ENCODE results near the gene ING5. TPM values are rescaled to one million over a fixed set of nuclear protein-coding genes. Genes with fewer than 3 reads are reported as not detected.

The ING5 gene
- total RNA-seq, 2 experiments from 2014 or later, result 51.2 to 51.3 TPM

DNA sequence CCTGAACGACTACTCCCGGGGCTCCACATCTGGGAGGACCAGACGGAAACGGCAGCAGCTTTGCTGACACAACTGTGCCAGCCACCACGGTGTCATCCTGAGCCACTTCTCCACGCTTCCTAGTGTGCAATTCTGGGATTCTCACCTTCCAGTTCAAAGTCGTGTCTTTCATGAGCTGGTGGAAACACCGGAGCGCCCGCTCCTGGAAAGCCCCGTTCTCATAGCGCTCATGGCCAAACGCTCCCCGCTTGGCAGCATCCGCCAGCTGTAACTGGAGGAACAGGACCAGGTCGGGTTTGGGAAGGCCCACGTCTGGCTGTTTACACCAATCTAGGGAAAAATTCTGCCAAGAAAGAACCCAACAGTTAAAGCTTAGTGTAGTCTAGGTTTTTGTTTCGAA is 23.5 kb upstream of the ING5 start:
- Mint-ChIP-seq H3K4me1 (ENCODE audit: low read depth) (peaks cover 5% of the 10 kb centered on the region), H3K9me3 (no peaks in the 10 kb centered on the region), H3K27me3 (no peaks in the 10 kb centered on the region), H3K36me3 (ENCODE audit: low read depth) (peaks cover 56% of the 10 kb centered on the region), H3K4me3 (no peak overlapping the region), H3K27ac (no peak overlapping the region)
- POLR2A ChIA-PET, result no interaction called here
- ATAC-seq (ENCODE audit: poor library complexity) (no peak), DNase-seq (no peak)
- H3K27ac ChIP-seq (ENCODE audit: low read depth in 1 of 2, low read length in 2 of 2), result no peak overlapping the region
- intact Hi-C loops (cut with DNase I, micrococcal nuclease), result no loop called here
- H3K9me3 ChIP-seq (ENCODE audit: control insufficient read depth in 1 of 2, insufficient read depth in 1 of 2, low read length in 2 of 2), result no peaks in the 10 kb centered on the region
- H3K4me3 ChIP-seq (ENCODE audit: low read length), result no peak overlapping the region
- TF ChIP-seq, protein P1, sequence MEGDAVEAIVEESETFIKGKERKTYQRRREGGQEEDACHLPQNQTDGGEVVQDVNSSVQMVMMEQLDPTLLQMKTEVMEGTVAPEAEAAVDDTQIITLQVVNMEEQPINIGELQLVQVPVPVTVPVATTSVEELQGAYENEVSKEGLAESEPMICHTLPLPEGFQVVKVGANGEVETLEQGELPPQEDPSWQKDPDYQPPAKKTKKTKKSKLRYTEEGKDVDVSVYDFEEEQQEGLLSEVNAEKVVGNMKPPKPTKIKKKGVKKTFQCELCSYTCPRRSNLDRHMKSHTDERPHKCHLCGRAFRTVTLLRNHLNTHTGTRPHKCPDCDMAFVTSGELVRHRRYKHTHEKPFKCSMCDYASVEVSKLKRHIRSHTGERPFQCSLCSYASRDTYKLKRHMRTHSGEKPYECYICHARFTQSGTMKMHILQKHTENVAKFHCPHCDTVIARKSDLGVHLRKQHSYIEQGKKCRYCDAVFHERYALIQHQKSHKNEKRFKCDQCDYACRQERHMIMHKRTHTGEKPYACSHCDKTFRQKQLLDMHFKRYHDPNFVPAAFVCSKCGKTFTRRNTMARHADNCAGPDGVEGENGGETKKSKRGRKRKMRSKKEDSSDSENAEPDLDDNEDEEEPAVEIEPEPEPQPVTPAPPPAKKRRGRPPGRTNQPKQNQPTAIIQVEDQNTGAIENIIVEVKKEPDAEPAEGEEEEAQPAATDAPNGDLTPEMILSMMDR (IDR thresholded peaks at IDR 0.05), result no peak
- H3K27me3 ChIP-seq (ENCODE audit: control insufficient read depth in 1 of 2, insufficient read depth in 2 of 2, low read length in 2 of 2), result no peaks in the 10 kb centered on the region
- CTCF ChIA-PET, result no interaction called here
- no peaks in the 10 kb centered on the region for H3K4me1 ChIP-seq (ENCODE audit: insufficient read depth, low read length)
- H3K36me3 ChIP-seq (ENCODE audit: insufficient read depth, low read length), result peaks cover 43% of the 10 kb centered on the region

DNA sequence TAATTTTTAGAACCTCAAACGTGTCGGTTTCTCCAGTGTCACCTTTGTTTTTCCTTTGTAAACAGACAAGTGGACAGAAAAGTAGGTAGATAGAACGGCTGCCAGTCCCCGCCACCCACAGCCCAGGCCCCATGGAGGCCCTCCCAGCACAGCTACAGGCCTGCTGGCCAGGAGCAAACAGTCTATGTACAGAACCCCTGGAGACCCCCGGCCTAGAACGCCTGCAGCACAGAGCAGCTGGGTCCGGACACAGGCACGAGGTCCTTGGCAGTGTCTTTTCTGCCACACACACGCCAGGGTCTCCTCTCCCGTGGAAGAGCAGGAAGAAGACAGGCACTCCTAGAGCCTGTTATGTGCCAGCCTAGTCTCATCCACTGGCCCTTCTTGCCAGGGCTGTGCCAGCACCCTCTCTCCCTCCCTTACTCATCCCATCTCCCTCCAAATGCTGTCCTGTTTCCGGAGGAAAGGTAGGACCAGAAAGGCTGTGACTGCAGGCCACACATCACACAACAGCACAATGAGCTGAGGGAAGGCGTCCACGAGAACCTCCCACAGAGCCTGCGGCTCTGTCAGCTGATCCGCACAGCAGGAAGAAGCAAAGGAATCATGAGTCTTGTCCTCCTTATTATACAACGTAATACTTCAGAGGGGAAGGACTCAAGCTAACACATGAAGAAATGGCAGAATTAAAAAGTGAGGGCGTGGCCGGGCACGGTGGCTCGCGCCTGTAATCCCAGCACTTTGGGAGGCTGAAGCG is 22.9 kb upstream of the ING5 start:
- Histone ChIP-seq H3K9me3 (ENCODE audit: control insufficient read depth in 1 of 2, insufficient read depth in 1 of 2, low read length in 2 of 2) (no peaks in the 10 kb centered on the region), H3K27me3 (ENCODE audit: control insufficient read depth in 1 of 2, insufficient read depth in 2 of 2, low read length in 2 of 2) (no peaks in the 10 kb centered on the region), H3K36me3 (ENCODE audit: insufficient read depth, low read length) (peaks cover 43% of the 10 kb centered on the region), H3K4me3 (ENCODE audit: low read length) (no peak overlapping the region), H3K27ac (ENCODE audit: low read depth in 1 of 2, low read length in 2 of 2) (no peak overlapping the region), H3K4me1 (ENCODE audit: insufficient read depth, low read length) (no peaks in the 10 kb centered on the region)
- H3K4me3 Mint-ChIP-seq, result no peak overlapping the region
- H3K36me3 Mint-ChIP-seq (ENCODE audit: low read depth), result peaks cover 52% of the 10 kb centered on the region
- ATAC-seq (ENCODE audit: poor library complexity) (no peak), DNase-seq (no peak)
- TF ChIP-seq, protein P1 (IDR thresholded peaks at IDR 0.05), result no peak
- no peaks in the 10 kb centered on the region for H3K9me3 Mint-ChIP-seq
- H3K27me3 Mint-ChIP-seq, result no peaks in the 10 kb centered on the region
- H3K4me1 Mint-ChIP-seq (ENCODE audit: low read depth), result no peaks in the 10 kb centered on the region
- intact Hi-C loops (cut with DNase I, micrococcal nuclease), result no loop called here
- ChIA-PET POLR2A (interaction anchor here (1.0 kb wide), 1 partner anchor 9 kb away, joined by 3 read pairs; no protein-coding TSS in a partner anchor), CTCF (no interaction called here)
- H3K27ac Mint-ChIP-seq, result no peak overlapping the region

DNA sequence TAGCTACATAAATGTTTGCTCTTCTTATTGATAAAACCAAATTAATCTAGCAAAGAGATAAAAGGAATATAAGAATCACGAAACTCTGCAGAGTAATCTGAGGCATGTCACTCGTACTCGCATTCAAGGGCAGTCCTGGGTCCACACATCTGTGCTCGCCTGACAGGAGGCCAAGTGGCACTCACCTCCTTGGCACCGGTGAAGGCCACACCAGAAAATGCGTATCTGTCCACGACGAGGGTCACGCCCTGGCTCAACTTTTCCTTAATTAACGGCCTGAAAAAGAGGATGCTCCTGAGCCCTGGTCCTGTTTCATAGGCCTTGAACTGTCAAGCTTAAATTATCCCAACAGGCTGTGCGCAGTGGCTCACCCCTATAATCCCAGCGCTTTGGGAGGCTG is 21.8 kb upstream of the ING5 start:
- CTCF ChIA-PET, result no interaction called here
- peaks cover 60% of the 10 kb centered on the region for H3K36me3 Mint-ChIP-seq (ENCODE audit: low read depth)
- peaks cover 41% of the 10 kb centered on the region for H3K36me3 ChIP-seq (ENCODE audit: insufficient read depth, low read length)

More for the DNA sequence above, 21.8 kb upstream of the ING5 start:
- Mint-ChIP-seq H3K4me1 (ENCODE audit: low read depth) (no peaks in the 10 kb centered on the region), H3K27me3 (no peaks in the 10 kb centered on the region), H3K9me3 (no peaks in the 10 kb centered on the region), H3K27ac (no peak overlapping the region), H3K4me3 (no peak overlapping the region)
- Histone ChIP-seq H3K9me3 (ENCODE audit: control insufficient read depth in 1 of 2, insufficient read depth in 1 of 2, low read length in 2 of 2) (no peaks in the 10 kb centered on the region), H3K4me1 (ENCODE audit: insufficient read depth, low read length) (no peaks in the 10 kb centered on the region), H3K27ac (ENCODE audit: low read depth in 1 of 2, low read length in 2 of 2) (no peak overlapping the region), H3K27me3 (ENCODE audit: control insufficient read depth in 1 of 2, insufficient read depth in 2 of 2, low read length in 2 of 2) (no peaks in the 10 kb centered on the region), H3K4me3 (ENCODE audit: low read length) (no peak overlapping the region)
- TF ChIP-seq, protein P1 (IDR thresholded peaks at IDR 0.05), result no peak
- no peak for DNase-seq
- intact Hi-C loops (cut with DNase I, micrococcal nuclease), result loop anchor here in 1 of 2 experiments (10.0 kb wide), 1 partner anchor 45 kb away; the partner anchor contains the start of genes ATG4B and THAP4
- no peak for ATAC-seq (ENCODE audit: poor library complexity)
- POLR2A ChIA-PET, result interaction anchor here (1.0 kb wide), 1 partner anchor 8 kb away, joined by 3 read pairs; no protein-coding TSS in a partner anchor

Measured in CD4-positive, alpha-beta T cell (primary cell).